ENCODE data around the gene FOXD3.
"Not testable (repeated sequence)": the region's sequence is repeated elsewhere in the genome, so short reads cannot be mapped to it uniquely, and the experiment has no call there.

The FOXD3 gene

DNA sequence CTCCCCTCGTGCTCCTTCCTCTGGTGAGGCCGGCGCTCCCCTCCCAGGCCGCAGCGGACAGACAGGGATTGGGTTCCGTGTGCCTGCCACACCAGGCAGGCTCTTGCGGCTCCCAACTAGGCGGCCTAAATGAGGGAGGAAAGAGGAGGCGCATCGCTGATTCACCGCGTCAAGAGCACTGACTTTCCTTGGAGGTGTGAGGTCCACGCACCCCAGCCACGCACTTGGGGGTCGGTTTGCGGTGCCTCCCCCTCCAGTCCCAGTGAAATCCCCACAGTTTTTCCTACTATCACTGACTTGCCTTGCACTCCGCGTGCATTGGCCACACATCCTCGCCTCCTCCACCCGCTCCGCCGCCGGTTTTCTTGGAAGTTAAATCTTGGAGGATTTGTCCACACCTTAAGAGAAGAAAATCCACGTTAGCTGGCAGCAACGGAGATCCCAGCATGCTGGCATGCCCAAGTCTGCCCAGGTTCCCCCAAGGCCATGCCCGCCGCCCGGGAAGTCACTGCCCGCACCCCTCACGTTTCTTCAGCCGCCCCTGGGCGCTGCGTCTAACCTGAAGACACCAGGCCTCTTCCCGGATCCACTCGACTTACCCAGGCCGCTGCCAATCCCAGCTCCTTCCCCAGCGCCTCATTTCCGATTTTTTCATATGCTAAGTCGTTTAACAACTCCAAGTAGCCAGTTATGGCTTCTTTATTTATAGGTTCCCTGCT lies 1.1 kb upstream of the FOXD3 start:
- peak; percentile 27 to 28 for DNase-seq

DNA sequence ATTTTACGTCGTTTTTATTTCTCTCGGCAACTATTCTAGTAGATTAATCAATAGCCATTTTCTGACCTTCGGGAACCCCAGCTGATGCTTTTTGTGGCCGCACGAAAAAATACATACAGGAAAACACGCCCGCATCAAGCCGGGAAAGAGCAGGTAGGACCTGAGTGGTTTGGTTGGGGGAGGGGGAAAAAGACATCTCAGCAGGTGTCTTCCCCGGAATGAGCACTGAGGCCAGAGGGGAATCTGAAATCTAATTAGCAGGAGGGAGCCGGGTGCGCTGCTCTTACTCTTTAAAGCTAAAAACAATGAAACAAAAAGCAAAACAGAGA lies 618 bp upstream of the FOXD3 start:
- peak; percentile 30 to 35 for DNase-seq

- peak; percentile 66 to 73 for DNase-seq
Measured at GRCh38 chr1:63322944-63323864, 837 bp downstream of the FOXD3 start.

GRCh38 chr1:63323865-63324778 lies 1.8 kb downstream of the FOXD3 start:
- peak; percentile 22 to 27 for DNase-seq

DNA sequence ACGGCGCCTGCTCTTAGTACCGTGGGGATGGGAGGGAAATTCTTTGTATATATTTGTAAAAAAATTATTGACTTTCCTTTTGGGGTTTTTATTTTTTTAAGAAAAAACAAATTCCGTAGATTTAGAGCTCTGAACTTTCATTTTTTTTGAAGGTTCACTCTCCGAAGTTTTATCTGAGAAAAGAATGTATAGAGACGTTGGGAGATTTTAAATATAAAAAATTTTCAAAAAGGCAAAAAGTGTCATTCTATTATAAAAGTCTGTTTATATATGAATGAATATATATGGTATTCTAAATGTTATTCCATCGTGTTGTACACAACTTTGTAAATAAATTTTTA lies 2.4 kb downstream of the FOXD3 start:
- DNase-seq = no peak

GRCh38 chr1:63325279-63325985 lies 3.1 kb downstream of the FOXD3 start:
- no peak for DNase-seq

GRCh38 chr1:63326106-63326472 lies 3.7 kb downstream of the FOXD3 start:
- no peak for DNase-seq

DNA sequence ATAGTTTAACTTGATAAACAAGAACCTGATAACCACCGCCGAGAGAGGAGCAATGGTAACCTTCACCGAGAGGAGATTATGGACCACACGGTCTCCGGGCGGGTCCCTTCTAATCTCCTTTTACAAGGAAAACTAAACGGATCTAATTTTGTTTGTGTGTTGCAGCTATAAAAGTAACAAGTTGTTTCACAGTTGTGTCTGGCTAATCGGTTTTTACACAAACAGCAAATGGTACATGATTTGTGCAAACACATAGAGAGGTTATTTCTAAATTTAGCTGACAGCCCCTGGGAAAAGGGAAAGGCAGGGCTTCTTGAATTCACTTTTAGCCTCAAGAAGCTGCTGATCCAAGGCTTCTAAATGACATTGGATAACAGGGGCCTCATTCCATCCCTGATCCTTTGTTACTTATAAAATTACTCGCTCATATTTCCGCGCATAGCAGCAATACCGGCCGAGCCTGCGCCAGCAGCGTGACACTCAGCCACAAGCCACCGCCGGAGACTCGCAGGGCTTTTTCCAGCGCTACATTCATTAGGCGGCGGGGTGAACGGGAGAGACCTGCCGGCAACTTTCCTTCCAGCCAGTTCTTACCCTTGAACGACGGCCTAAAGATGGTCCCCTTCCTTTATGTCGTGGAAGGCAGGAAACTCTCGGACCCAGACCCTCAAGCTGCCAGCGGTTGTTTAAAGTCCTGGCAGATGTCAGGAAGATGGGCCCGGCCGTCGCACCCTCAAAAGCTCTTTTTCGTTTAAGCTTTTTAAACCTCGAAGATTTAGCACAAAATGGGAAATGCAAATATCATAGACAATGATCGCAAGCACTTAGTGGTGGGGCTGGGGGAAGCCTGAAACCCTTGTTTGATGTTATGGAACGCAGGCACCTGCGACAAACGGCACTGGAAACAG lies 4.4 kb downstream of the FOXD3 start:
- peak; percentile 25 to 41 for DNase-seq

DNA sequence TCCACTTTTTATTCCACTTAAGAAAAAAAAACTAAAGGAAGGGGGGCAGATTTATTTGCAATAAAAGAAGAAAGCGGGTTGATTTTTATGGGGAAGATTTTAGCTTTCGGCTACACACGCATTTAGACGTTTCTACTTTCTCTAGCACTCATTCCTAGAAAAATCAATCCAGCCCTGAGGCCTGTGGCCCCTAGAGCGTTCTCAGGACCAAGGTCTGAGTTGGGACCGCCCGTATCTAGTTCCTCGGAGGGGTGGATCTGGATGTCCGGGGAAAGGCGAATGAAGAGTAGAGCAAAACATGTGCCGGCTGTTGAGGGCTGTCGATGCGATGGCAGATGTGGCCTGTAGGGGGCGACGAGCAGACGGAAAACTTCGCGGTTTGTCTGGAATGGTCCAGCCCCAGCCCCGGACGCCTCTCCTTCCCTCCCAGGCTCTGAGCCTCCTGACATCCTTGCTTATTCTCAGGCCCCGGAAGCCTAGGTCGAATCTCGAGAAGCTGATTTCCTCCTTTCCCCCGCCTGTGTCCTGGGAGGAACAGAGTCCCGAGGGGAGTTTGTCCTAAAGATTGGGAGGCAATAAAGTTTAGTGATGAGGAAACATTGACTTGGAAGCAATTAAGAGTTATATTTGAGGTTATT lies 5.2 kb downstream of the FOXD3 start:
- DNase-seq = peak; percentile 78 to 81

DNA sequence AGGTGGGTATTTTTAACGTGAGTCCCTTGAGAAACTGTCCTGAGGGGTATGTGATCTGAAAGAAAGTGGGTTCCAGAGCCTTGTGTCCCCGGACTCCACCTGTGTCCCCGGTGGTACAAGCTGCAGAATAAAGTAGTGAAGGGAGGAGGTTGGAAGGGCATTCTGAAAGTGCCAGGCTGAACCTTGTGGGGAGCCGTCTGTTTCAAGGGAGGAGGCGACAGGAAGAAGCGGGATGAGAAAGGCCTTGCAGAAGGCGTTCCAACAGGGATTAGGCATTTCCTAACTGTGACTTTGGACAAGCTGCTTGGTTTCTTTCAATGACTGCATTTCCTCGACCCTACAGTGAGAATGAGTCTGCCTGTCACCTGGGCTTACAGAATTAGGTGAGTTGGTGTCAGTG lies 5.8 kb downstream of the FOXD3 start:
- peak in 1 of 2 experiments; percentile 17 for DNase-seq

GRCh38 chr1:63328781-63329180 lies 6.4 kb downstream of the FOXD3 start:
- no peak for DNase-seq

DNA sequence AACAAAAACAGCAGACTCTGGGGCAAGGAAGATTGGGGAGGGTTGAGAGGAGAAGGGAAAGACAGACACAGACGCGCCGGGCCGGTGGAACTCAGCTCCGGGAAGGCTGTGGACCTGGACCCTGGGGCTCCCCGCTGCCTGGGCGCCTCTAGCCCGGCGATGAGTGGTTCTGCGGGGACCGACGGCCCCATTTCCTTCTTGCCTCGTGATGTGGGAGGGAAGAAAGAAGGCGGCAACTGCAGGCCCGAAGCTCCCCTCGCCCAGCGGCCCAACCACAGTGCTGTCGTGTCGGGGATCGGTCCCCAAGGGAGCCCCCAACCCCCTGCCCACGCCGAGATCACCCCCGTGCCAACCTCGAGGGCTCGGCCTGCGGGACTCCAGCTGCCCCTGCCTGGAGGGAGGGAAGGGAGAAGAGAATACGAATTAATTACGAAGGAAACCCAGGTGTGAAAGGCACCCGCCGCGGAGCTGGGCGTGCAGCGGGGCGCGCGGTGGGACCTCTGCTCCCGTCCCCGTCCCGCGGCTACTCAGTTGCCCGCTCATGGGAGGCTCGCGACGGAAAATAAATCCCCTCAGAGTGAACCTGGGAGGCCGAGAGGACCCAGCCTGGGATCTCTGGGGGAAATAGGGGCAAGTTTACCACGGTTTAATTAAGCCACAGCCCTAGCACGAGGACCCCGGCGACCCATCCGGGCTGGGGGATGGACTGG lies 7.4 kb downstream of the FOXD3 start:
- DNase-seq = peak; percentile 23 to 25

- peak in 1 of 2 experiments; percentile 17 for DNase-seq
Measured at GRCh38 chr1:63330331-63330916, 8.1 kb downstream of the FOXD3 start.

DNA sequence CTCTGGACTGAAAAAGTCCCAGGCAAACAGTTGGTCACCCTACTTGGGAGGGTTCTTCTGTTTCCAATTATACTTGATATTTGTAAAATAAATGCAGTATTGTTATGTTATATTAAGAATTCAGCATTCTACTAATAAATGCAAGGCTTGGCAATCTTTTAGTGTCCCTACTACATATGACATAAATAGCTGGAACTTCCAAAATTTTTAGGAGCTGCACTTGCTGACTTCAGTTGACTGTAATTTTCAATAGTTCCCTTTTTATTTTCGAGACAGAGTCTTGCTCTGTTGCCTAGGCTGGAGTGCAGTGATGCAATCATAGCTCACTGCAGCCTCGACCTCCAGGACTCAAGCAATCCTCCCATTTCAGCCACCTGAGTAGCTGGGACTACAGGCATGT lies 20.0 kb downstream of the FOXD3 start:
- no peak for DNase-seq

- DNase-seq = no peak
Measured at GRCh38 chr1:63343922-63344321, 21.6 kb downstream of the FOXD3 start.

DNA sequence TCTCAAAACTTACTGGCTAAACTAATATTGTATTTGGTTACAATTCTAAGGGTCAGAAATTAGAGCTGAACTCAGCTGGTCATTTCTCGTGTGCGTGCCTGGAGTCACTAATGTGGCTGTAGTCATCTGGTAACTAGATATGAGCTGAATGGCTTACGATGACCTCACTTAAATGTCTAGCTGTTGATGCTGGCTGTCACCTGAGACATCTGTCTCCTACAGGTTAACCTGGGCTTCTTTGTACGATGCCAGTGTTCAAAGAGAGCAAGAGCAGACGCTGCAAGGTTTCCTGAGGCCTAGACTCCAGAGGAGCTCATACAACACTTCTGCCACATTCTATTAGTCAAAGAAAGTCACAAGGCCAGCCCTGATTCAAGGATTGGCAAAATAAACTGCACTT lies 28.0 kb downstream of the FOXD3 start:
- no peak for DNase-seq

DNA sequence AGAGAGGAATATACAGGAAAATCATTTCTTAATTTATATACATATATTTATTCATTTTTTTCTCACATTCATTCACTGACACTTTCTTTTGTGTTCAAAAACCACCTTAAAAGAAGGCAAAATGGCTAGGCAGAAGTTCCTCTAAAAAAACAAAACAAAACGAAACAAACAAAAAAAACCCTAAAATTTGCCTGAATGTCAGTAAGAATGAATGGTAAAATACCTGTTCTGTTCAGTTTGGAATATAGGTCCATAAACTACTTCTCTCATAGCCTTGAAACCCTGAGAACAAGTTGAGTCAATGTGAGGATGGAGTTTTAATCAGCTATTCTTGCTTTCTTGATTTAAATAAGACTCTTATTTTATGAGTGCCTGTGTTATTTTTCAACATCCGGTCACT lies 30.4 kb downstream of the FOXD3 start:
- no peak for DNase-seq

GRCh38 chr1:63356234-63356633 lies 33.9 kb downstream of the FOXD3 start:
- DNase-seq = not testable (repeated sequence)

GRCh38 chr1:63359561-63359960 lies 37.2 kb downstream of the FOXD3 start:
- no peak for DNase-seq

GRCh38 chr1:63362073-63362472 lies 39.7 kb downstream of the FOXD3 start:
- DNase-seq = no peak
